ENCODE results near the gene SGPP2. TPM values are rescaled to one million over a fixed set of nuclear protein-coding genes. Genes with fewer than 3 reads are reported as not detected.
A peak's percentile ranks its signal among the peaks of the same experiment; 100 is the strongest.

Gene SGPP2
- total RNA-seq, 2 donors from 2014 or later: 4.5 to 5.1 TPM

DNA sequence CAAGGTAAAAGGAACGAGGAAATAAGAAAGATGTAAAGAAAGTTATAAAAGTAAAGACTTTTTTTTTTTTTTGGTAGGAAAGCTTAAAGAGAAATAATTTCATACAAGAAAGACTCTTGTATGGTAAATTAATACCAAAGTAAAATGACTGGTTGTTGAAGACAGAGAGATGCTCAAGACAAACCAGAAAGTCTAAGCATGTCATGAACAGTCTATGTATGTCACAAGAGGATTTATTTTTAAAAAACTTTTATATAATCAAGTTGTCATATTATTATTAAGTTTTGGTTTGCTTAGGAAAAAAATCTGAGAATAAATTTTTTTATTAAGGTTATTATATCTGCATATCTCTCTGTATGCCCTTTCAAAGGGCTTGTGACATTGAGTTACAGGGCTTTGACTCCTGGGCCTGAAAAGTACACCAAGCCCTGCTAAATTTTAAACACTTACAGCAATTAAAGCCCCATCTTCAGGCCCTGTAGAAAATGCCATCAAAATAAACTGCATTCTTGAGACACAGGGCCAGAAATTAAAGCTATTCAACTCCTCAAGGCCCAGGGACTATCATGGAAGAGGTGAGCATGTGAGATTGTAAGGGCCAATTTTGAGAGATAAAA is 10.9 kb upstream of the SGPP2 start:
- Mint-ChIP-seq H3K4me3 (no peak overlapping the region), H3K27me3 (no peaks in the 10 kb centered on the region), H3K27ac (no peak overlapping the region), H3K4me1 (no peaks in the 10 kb centered on the region), H3K36me3 (ENCODE audit: low read depth) (no peaks in the 10 kb centered on the region)
- DNase-seq (no peak), ATAC-seq (no peak)
- H3K9me3 ChIP-seq (ENCODE audit: control insufficient read depth, low read length, poor library complexity, severe bottlenecking): no peaks in the 10 kb centered on the region

DNA sequence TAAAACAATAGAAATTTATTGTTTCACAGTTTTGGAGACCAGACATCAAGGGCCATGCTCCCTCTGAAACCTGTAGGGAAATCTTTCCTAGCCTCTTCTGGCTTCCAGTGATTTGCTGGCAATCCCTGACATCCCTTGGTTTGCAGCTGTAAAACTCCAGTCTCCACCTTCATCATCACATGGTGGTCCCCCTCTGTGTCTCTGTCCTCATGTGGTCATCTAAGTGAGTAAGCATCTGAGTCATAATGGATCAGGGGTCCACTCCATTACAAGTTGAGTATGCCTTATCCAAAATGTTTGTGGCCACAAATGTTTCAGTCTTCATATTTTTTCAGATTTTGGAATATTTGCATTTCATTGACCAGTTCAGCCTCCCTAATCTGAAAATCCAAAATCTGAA is 5.6 kb upstream of the SGPP2 start:
- no peak for ATAC-seq
- Mint-ChIP-seq H3K4me3 (no peak overlapping the region), H3K4me1 (peaks cover 4% of the 10 kb centered on the region), H3K27me3 (peaks cover 23% of the 10 kb centered on the region), H3K36me3 (ENCODE audit: low read depth) (peaks cover 3% of the 10 kb centered on the region), H3K27ac (no peak overlapping the region)
- DNase-seq: no peak
- H3K9me3 ChIP-seq (ENCODE audit: control insufficient read depth, low read length, poor library complexity, severe bottlenecking): no peaks in the 10 kb centered on the region

DNA sequence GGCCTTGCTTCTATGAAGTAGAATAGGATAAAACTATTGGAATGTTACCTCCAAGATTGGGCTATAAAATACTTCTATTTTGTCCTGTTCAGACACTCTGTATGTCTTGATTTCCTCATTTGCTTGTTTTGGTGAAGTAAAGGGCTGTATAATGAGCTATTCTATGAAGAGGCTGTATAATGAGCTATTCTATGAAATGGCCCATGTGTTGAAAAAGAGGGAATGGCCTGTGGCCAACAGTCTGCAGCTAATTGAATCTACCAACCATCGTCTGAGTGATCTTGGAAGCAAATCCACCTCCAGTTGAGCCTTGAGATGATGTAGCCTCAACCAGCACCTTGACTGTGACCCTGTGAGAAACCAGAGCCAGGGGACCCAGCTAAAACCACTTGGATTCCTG is 3.8 kb upstream of the SGPP2 start:
- H3K9me3 ChIP-seq (ENCODE audit: control insufficient read depth, low read length, poor library complexity, severe bottlenecking): no peaks in the 10 kb centered on the region
- DNase-seq (no peak), ATAC-seq (no peak)
- Mint-ChIP-seq H3K36me3 (ENCODE audit: low read depth) (peaks cover 7% of the 10 kb centered on the region), H3K4me1 (peaks cover 12% of the 10 kb centered on the region), H3K27ac (no peak overlapping the region), H3K27me3 (peaks cover 31% of the 10 kb centered on the region), H3K4me3 (no peak overlapping the region)

DNA sequence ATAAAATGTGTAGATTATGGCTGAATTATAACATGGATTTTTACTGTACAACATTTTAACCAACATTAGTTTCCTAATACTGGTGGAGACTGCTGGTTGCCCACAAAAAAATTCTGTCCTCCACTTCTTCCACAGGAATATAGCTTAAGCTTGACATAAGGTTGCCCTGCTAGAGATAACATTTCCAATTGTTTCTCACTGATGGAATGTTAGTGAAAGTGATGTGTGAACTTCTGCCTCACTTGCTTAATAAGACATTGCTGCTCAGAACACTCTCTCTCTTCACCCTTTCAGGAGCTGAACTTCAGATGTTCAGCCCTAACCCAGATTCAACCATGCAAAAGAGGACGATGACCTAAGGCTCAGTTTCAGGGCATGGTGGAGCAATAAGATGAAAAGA is 2.7 kb upstream of the SGPP2 start:
- no peak overlapping the region for H3K4me3 Mint-ChIP-seq
- H3K36me3 Mint-ChIP-seq (ENCODE audit: low read depth): peaks cover 7% of the 10 kb centered on the region
- H3K9me3 ChIP-seq (ENCODE audit: control insufficient read depth, low read length, poor library complexity, severe bottlenecking): no peaks in the 10 kb centered on the region
- ATAC-seq (no peak), DNase-seq (no peak)
- peaks cover 34% of the 10 kb centered on the region for H3K27me3 Mint-ChIP-seq
- H3K27ac Mint-ChIP-seq: no peak overlapping the region
- peaks cover 18% of the 10 kb centered on the region for H3K4me1 Mint-ChIP-seq

DNA sequence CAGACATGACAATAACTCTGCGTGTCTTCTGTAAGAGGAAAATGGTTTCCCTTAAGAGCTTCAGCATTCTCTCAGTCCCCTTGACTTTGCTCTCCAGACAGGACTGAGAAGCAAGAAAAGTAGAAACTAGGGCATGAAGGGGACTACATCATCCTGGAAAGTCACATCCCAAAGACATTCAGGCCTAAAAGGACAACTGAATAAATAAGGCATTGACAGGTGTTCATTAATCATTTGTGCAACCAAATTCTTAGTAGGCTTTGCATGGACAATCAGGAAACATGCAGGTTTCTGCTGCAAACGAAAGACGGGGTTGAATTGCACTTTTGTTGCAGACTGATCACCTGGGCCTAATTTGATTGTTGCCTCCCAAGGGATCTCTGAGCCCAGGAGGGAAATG is 1.2 kb upstream of the SGPP2 start:
- Mint-ChIP-seq H3K27me3 (peaks cover 34% of the 10 kb centered on the region), H3K36me3 (ENCODE audit: low read depth) (peaks cover 7% of the 10 kb centered on the region), H3K27ac (peak overlapping the region; percentile 96), H3K4me3 (peak overlapping the region; percentile 98), H3K4me1 (peaks cover 30% of the 10 kb centered on the region)
- no peak for ATAC-seq
- no peak for DNase-seq
- no peaks in the 10 kb centered on the region for H3K9me3 ChIP-seq (ENCODE audit: control insufficient read depth, low read length, poor library complexity, severe bottlenecking)

DNA sequence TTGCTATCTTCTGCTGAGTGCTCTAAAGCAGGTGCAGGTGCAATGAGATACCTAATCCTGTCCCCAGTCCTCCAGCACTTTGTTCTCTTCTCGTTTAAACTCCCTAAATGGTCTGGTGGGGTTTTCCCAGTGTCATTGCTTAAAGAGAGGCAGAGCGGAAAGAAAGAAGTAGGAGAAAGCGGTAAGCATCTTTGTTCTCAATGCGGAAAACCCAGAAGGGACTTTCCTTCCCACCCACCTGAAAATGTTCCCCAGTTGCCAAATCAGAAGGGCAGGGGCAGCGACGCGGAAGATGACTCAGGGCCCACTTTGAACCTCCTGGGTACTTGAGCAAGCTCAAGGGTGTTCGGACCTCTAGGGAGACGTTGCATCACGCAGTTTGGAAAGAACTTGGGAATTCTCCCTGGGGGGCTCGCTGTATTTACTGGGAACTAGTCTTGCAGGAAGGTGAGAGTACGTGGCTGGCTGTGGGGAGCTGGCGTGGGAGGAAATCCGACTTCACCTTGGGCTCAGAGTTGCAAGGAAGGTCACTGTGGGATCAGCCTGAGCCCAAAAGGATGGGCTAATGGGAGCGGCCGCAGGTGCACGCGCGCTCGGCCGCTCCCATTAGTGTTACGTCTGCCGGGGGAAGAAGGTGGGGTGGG is 589 bp upstream of the SGPP2 start:
- ATAC-seq: peak; percentile 75
- H3K9me3 ChIP-seq (ENCODE audit: control insufficient read depth, low read length, poor library complexity, severe bottlenecking): no peaks in the 10 kb centered on the region
- peaks cover 30% of the 10 kb centered on the region for H3K4me1 Mint-ChIP-seq
- H3K27me3 Mint-ChIP-seq: peaks cover 34% of the 10 kb centered on the region
- peak overlapping the region; percentile 98 for H3K4me3 Mint-ChIP-seq
- peak in 2 of 3 donors; percentile 16 to 22 for DNase-seq
- H3K27ac Mint-ChIP-seq: peak overlapping the region; percentile 96
- H3K36me3 Mint-ChIP-seq (ENCODE audit: low read depth): peaks cover 7% of the 10 kb centered on the region

DNA sequence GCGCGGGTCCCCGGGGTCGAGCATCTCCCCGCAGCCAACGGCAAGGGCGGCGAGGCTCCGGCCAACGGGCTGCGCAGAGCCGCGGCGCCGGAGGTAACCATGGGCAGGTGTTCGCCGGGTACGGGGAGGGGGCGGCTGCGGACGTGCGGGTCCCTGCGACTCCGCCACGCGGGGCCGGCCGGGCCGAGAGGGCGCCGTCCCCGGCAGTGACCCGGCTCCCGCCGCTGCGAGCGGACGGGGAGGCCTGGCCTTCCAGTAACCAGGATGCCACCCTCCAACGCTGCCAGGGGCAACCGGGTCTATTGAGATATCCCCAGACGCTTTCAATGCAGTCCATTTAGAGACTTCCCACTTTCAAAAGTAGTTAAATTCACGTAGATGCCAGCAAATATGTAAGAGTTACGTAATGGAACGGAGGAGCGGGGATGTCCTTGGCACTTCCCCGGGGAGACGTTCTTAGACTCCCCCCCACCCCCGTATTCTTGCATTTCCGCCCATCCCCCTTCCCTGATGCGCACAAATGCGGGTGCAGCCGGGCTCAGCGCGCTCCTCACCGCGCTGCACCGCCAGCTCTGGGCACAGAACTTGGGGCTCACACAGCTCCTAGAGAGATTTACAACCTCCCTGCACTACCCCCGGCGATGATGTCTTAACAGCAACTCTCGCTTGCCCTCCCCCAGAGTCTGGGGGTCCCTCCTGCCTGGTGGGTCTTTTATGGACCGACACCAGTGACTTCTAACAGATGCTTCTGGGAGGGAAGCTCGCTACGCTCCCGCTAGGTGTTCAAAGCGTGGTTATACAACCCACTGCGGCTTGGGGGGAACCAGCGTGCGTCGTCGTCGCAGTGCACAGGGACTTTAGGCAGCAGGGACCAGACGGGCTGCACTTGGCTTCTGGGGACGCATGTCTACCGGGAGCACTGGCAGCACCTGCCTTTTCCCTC is 657 bp downstream of the SGPP2 start:
- DNase-seq (peak in 2 of 3 donors; percentile 17 to 18), ATAC-seq (peak; percentile 44)
- H3K36me3 Mint-ChIP-seq (ENCODE audit: low read depth): peaks cover 7% of the 10 kb centered on the region
- peak overlapping the region; percentile 94 for H3K4me3 Mint-ChIP-seq
- H3K4me1 Mint-ChIP-seq: peaks cover 30% of the 10 kb centered on the region
- peaks cover 34% of the 10 kb centered on the region for H3K27me3 Mint-ChIP-seq
- no peaks in the 10 kb centered on the region for H3K9me3 ChIP-seq (ENCODE audit: control insufficient read depth, low read length, poor library complexity, severe bottlenecking)
- H3K27ac Mint-ChIP-seq: peak overlapping the region; percentile 76

DNA sequence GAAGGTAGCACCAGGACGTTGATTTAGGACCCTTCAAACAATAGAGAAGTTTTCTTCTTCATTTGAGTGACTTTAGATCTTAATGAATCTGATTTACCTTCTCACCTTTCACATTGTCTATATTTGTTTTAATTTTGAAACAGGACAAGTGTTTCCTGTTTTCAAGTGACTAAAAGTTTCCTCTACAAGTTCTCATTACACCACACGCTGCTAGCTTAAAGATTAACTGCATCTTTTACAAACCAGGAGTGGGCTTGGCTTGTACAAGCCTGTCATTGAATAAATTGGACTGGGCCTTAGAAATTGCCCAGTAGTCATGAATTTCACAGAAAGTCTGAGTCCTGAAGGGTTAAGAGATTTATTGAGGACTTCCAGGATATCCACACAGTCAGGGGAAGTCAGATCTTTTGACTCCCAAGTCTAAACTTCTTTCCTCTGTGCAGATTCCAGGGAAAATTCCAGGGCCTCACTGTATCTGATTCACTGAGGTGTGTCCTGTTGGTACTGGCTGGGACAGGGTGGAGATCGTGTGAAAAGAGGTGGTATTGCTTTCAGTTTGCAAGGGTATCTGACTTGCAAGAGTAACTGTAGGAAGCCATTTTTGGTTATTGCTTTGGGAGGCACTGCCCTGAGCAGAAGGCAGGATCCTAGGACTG is 3.4 kb downstream of the SGPP2 start:
- Mint-ChIP-seq H3K27ac (peak overlapping the region; percentile 74), H3K4me3 (peak overlapping the region; percentile 80), H3K27me3 (peaks cover 21% of the 10 kb centered on the region), H3K4me1 (peaks cover 30% of the 10 kb centered on the region), H3K36me3 (ENCODE audit: low read depth) (peaks cover 7% of the 10 kb centered on the region)
- DNase-seq: no peak
- no peak for ATAC-seq
- H3K9me3 ChIP-seq (ENCODE audit: control insufficient read depth, low read length, poor library complexity, severe bottlenecking): no peaks in the 10 kb centered on the region

DNA sequence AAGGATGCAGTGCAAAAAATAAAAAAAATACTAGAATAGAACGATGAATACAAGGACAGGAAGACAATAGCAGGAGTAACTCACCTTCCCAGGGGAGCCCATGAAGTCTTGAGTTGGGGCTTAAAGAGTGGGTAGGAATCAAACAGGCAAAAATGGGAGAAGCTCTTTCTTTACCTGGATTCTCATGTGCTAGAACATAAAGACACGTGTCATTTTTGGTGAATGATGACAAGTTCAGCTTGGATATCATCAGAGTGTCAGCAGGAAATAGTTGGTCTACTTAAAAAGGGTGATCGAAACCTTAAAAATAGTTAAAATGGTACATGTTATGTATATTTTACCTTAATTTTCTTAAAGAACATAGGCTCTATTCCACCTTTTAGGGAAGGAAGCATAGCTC is 5.7 kb downstream of the SGPP2 start:
- Mint-ChIP-seq H3K36me3 (ENCODE audit: low read depth) (peaks cover 1% of the 10 kb centered on the region), H3K27ac (no peak overlapping the region), H3K4me3 (no peak overlapping the region), H3K4me1 (peaks cover 23% of the 10 kb centered on the region), H3K27me3 (peaks cover 7% of the 10 kb centered on the region)
- ATAC-seq (no peak), DNase-seq (no peak)
- no peaks in the 10 kb centered on the region for H3K9me3 ChIP-seq (ENCODE audit: control insufficient read depth, low read length, poor library complexity, severe bottlenecking)

DNA sequence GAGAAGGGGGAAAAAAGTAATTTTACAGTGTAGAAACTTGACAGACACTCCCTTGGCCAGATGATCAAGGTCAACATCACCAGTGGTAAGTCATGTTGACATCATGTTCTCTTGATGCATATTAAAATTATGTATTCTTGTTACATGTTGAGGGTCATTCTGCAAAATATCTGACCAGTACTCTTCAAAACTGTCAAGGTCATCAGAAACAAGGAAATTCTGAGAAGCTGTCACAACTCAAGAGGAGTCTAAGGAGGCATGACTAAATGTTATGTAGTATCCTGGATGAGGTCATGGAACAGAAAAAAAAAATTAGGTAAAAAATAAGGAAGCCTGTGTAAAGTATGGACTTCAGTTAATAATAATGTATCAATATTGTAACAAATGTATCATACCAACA is 6.3 kb downstream of the SGPP2 start:
- H3K27me3 Mint-ChIP-seq: peaks cover 1% of the 10 kb centered on the region
- H3K4me3 Mint-ChIP-seq: no peak overlapping the region
- H3K9me3 ChIP-seq (ENCODE audit: control insufficient read depth, low read length, poor library complexity, severe bottlenecking): no peaks in the 10 kb centered on the region
- ATAC-seq (no peak), DNase-seq (no peak)
- no peak overlapping the region for H3K27ac Mint-ChIP-seq
- H3K36me3 Mint-ChIP-seq (ENCODE audit: low read depth): no peaks in the 10 kb centered on the region
- peaks cover 20% of the 10 kb centered on the region for H3K4me1 Mint-ChIP-seq

DNA sequence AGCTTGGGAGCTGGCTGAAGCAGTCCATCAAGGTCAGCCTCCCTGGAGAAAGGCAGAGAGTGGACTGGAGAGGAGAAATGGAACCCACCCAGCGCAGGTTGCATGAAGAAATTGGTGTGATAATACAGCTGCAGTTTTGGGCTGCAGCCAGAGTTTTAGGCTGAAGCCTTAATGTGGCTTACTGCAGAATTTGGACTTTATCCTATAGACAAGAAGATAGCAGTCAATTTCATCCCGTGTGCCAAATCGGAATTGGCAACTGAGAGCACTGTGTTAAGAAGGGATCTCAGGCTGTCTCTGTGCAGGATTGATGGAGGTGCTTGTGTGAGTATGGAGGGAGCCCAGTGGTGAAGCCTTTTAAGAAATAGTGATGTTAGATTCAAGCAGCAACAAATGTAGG is 7.5 kb downstream of the SGPP2 start:
- no peaks in the 10 kb centered on the region for H3K9me3 ChIP-seq (ENCODE audit: control insufficient read depth, low read length, poor library complexity, severe bottlenecking)
- H3K27ac Mint-ChIP-seq: no peak overlapping the region
- DNase-seq (no peak), ATAC-seq (no peak)
- no peaks in the 10 kb centered on the region for H3K27me3 Mint-ChIP-seq
- H3K36me3 Mint-ChIP-seq (ENCODE audit: low read depth): no peaks in the 10 kb centered on the region
- peaks cover 11% of the 10 kb centered on the region for H3K4me1 Mint-ChIP-seq
- no peak overlapping the region for H3K4me3 Mint-ChIP-seq

DNA sequence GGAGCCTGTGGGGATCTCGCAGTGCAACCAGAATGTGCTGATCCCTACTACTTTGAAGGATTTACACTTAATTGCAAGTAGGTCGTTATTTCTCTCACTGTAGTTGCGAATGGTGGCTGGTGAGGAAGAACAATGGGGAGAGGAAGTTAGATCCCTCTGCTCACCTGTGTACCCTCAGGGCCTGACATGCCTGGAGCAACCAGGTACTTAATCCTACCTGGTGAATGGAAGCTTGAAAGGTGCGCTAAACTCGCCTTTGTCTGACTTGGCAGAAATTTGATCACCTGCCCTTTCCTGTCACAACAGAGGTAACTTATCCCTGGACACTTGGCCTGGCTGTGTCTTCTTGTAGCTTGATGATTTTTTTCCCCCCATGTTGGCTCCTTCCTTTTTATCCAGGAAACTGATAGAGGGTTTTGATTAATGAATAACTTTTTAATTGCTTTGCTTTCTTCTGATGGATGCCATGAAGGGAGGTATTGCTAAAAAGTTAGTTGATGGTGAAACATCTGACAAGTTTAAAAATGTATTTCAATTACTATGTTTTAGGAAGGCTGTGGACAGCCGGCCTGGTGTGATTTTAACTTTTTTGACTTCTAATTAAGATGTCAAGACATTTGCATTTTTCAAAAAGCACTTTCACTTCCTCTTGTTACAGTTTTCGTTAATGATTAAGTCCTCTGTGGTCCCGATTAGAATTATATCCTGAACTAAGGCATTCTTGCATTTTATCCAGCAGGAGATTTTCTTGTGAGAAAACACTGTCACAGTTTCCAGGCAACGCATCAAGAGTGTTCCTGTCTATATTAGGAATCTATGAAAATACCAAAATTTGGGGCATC is 9.2 kb downstream of the SGPP2 start:
- Mint-ChIP-seq H3K27ac (no peak overlapping the region), H3K4me1 (peaks cover 2% of the 10 kb centered on the region), H3K4me3 (no peak overlapping the region), H3K36me3 (ENCODE audit: low read depth) (no peaks in the 10 kb centered on the region), H3K27me3 (no peaks in the 10 kb centered on the region)
- H3K9me3 ChIP-seq (ENCODE audit: control insufficient read depth, low read length, poor library complexity, severe bottlenecking): no peaks in the 10 kb centered on the region
- DNase-seq: no peak
- no peak for ATAC-seq

Data from T-helper 17 cell (primary cell).